ENCODE data around the gene FCSK. TPM values are rescaled to one million over a fixed set of nuclear protein-coding genes. Genes with fewer than 3 reads are reported as not detected.
"Not testable (repeated sequence)": the region's sequence is repeated elsewhere in the genome, so short reads cannot be mapped to it uniquely, and the experiment has no call there.

Gene FCSK
- total RNA-seq, 2 donors from 2014 or later: 6.1 to 16.6 TPM

DNA sequence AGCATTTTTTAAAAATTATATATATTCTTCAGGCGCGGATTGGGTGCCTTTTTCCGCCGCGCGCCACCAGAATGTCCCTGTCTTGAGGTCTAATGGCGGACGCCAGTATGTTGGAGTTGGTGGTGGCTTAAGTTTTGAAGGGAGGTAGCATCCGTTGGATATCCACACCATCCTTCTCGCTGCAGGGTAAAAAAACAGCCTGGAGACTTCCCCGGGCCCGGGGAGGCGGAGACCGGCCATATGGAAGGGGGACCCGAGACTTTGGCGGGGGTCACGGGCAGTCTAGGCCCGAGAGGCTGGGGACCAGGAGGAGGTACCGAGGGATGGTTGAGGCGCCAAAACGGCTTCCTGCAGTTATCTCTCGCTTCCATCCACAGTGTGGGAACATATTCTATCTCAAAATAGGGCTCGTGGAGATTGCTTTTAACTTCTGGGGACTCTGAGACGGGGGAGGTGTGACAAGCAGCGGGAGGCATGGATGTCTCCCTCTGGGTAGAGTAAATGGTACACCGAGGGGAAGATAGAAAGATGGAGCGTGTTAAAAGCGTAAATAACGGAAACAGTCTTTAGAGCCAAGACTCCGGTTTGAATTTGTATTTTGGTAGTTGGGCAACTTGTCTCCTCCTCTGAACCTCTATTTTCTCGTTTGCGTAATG is 69.5 kb downstream of the FCSK start, which contains the start of gene SF3B3:
TSS of gene SF3B3 (plus strand) at position 74 of the 656 bp plus-strand sequence. CDS start 2,841 bp downstream, outside the sequence.
- peaks cover 53 to 60% of the 10 kb centered on the region in 2 donors for H3K36me3 Mint-ChIP-seq
- peak within 1 kb of the TSS; percentile 99 to 100 for H3K27ac Mint-ChIP-seq
- peak; percentile 67 to 74 for ATAC-seq
- H3K9me3 Mint-ChIP-seq: no peaks in the 10 kb centered on the region
- DNase-seq (ENCODE audit: low spot score in 2 of 2): peak; percentile 67 to 79

DNA sequence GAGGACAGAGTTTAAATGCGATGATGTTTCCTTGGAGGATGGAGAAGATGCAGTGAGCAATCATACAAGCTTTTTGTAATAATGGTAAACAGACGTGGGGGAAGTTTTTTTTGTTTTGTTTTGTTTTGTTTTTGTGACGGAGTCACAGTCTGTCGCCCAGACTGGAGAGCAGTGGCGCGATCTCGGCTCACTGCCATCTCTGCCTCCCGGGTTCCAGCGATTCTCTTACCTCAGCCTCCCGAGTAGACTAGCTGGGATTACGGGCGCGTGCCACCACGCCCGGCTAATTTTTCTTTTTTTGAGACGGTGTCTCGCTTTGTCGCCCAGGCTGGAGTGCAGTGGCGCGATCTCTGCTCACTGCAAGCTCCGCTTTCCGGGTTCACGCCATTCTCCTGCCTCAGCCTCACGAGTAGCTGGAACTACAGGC is 70.0 kb downstream of the FCSK start:
- Mint-ChIP-seq H3K36me3 (peaks cover 53 to 64% of the 10 kb centered on the region in 2 donors), H3K27ac (peak overlapping the region; percentile 99 to 100)
- ATAC-seq: peak in 1 of 2 donors; percentile 2
- peak; percentile 21 to 57 for DNase-seq (ENCODE audit: low spot score in 2 of 2)
- not testable (repeated sequence) for H3K9me3 Mint-ChIP-seq

DNA sequence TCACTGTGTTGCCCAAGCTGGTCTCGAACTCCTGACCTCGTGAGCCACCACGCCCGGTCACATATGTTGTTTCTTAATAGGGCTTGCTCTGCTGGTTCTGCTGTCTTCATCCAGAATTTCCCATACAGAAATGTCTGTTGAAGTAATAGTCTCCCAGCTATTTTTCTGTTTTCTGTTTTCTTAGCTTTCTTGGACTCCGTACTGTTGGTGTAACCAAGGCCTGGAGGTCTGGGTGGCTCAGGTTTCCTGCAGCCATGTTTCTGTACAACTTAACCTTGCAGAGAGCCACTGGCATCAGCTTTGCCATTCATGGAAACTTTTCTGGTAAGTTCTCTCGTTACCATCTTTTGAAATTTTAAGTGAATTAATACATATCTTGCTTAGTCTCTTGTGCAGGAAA is 72.0 kb downstream of the FCSK start:
- peak overlapping the region; percentile 19 to 71 for H3K27ac Mint-ChIP-seq
- H3K9me3 Mint-ChIP-seq: no peaks in the 10 kb centered on the region
- ATAC-seq (no peak), DNase-seq (ENCODE audit: low spot score in 2 of 2) (no peak)
- peaks cover 53 to 77% of the 10 kb centered on the region in 2 donors for H3K36me3 Mint-ChIP-seq

DNA sequence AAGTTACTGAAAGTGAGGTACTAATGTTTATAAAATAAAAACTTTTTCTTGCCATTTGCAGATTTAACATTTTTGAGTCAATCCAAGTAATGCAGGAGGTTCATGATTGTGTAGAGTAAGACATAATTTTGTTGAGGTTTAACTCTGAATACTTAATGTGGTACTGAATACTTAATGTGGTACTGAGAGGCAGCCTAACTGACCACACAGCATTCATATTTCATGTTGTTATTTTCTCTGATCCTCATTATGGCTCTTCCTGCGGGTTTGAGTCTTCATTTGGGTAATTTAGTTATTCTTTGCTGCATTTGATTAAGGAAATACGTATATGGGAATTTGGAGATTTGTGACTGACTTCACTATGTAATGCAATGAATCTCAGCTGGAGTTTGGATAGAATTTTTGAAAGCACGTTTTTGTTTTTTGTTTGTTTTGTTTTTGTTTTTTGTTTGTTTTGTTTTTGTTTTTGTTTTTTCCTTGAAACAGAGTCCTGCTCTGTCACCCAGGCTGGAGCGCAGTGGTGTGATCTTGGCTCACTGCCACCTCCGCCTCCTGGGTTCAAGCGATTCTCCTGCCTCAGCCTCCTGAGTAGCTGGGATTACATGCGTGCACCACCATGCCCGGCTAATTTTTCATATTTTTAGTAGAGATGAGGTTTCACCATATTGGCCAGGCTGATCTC is 73.1 kb downstream of the FCSK start:
- Mint-ChIP-seq H3K36me3 (peaks cover 51 to 78% of the 10 kb centered on the region in 2 donors), H3K27ac (peak overlapping the region; percentile 2 to 33), H3K9me3 (no peaks in the 10 kb centered on the region)
- no peak for DNase-seq (ENCODE audit: low spot score in 2 of 2)
- no peak for ATAC-seq

DNA sequence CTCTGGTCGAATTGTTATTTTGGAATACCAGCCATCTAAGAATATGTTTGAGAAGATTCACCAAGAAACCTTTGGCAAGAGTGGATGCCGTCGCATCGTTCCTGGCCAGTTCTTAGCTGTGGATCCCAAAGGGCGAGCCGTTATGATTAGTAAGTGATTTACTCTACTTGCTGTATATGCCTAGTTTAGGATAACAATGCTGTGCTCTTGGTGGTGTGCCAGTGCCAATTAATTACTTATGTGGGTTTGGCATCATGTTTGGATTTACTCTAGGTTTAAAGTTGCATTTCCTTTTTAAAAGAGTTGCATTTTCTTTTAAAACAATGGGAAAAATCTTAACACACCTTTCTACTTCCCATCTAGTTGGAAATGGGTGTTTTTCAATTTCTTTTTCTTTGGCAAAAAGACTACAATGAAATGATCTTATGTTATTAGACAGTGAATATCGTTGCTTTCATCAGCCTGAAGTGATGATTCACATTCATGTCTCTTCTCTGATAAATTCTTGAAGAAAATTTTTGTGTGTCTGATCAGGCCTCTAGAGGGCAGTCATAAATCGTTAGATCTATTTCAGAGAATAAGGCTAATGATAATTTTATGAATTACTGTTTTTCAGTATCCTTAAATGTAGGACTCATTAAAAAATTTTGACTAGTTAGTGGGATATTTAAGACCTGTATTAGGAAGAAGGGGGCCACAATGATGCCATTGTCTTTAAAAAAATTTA is 74.8 kb downstream of the FCSK start:
- Mint-ChIP-seq H3K9me3 (no peaks in the 10 kb centered on the region), H3K36me3 (peaks cover 39 to 71% of the 10 kb centered on the region in 2 donors), H3K27ac (peak overlapping the region in 1 of 2 donors; percentile 36)
- DNase-seq (ENCODE audit: low spot score in 2 of 2) (peak in 1 of 2 donors; percentile 11), ATAC-seq (no peak)

Other genes with a start within 250 kb of the FCSK start
- gene EXOSC6, start 202.7 kb upstream of the FCSK start, total RNA-seq: 10 to 100 TPM; 20.4 to 23.3 TPM
- 100 to 1,000 TPM; 147 to 151 TPM for gene AARS1, start 165.1 kb upstream of the FCSK start, total RNA-seq
- 10 to 100 TPM; 21.6 to 32.6 TPM for gene DDX19B, start 155.4 kb upstream of the FCSK start, total RNA-seq
- 10 to 100 TPM; 41.7 to 55.2 TPM for gene DDX19A, start 107.7 kb upstream of the FCSK start, total RNA-seq
- 10 to 100 TPM; 13.9 to 18.2 TPM for gene ST3GAL2, start 15.5 kb upstream of the FCSK start, total RNA-seq
- gene COG4, start 69.0 kb downstream of the FCSK start, total RNA-seq: 10 to 100 TPM; 37.5 to 41.2 TPM
- 100 to 1,000 TPM; 308 to 543 TPM for gene SF3B3, start 69.2 kb downstream of the FCSK start, total RNA-seq
- gene IL34, start 192.0 kb downstream of the FCSK start, total RNA-seq: not detected
- gene MTSS2, start 231.5 kb downstream of the FCSK start, total RNA-seq: 1 to 10 TPM in 1 of 2 donors, under 1 TPM in 1; 0.82 to 1.8 TPM

Data from activated naive CD4-positive, alpha-beta T cell treated with anti-CD3 and anti-CD28 coated beads, Interleukin-2, amount 50 U/mL, for 72 hours (primary cell).